ENCODE data around the gene SIRT6. TPM values are rescaled to one million over a fixed set of nuclear protein-coding genes. Genes with fewer than 3 reads are reported as not detected.

The SIRT6 gene
- total RNA-seq, 1 donor = 14.7 TPM

GRCh38 chr19:4210166-4210731 is 27.9 kb upstream of the SIRT6 start:
- TF ChIP-seq CTCF (IDR thresholded peaks at IDR 0.05; ENCODE audit: insufficient read depth, low read length) = no peak
- no peak for DNase-seq (ENCODE audit: low read depth)
- H3K4me3 ChIP-seq (ENCODE audit: low read depth, low read length) = no peak overlapping the region

GRCh38 chr19:4208385-4209094 is 26.2 kb upstream of the SIRT6 start:
- TF ChIP-seq CTCF (IDR thresholded peaks at IDR 0.05; ENCODE audit: insufficient read depth, low read length) = peak; percentile 58
- no peak for DNase-seq (ENCODE audit: low read depth)
- no peak overlapping the region for H3K4me3 ChIP-seq (ENCODE audit: low read depth, low read length)

GRCh38 chr19:4206818-4207484 is 24.6 kb upstream of the SIRT6 start:
- no peak overlapping the region for H3K4me3 ChIP-seq (ENCODE audit: low read depth, low read length)
- peak; percentile 43 for TF ChIP-seq CTCF (IDR thresholded peaks at IDR 0.05; ENCODE audit: insufficient read depth, low read length)
- DNase-seq (ENCODE audit: low read depth) = peak; percentile 50

GRCh38 chr19:4201798-4202197 is 19.4 kb upstream of the SIRT6 start:
- TF ChIP-seq CTCF (IDR thresholded peaks at IDR 0.05; ENCODE audit: insufficient read depth, low read length) = no peak
- no peak for DNase-seq (ENCODE audit: low read depth)
- H3K4me3 ChIP-seq (ENCODE audit: low read depth, low read length) = no peak overlapping the region

GRCh38 chr19:4200940-4201542 is 18.7 kb upstream of the SIRT6 start:
- no peak for DNase-seq (ENCODE audit: low read depth)
- H3K4me3 ChIP-seq (ENCODE audit: low read depth, low read length) = no peak overlapping the region
- no peak for TF ChIP-seq CTCF (IDR thresholded peaks at IDR 0.05; ENCODE audit: insufficient read depth, low read length)

GRCh38 chr19:4199699-4200293 is 17.4 kb upstream of the SIRT6 start:
- no peak overlapping the region for H3K4me3 ChIP-seq (ENCODE audit: low read depth, low read length)
- no peak for DNase-seq (ENCODE audit: low read depth)

More at GRCh38 chr19:4199699-4200293, 17.4 kb upstream of the SIRT6 start:
- TF ChIP-seq CTCF (IDR thresholded peaks at IDR 0.05; ENCODE audit: insufficient read depth, low read length) = no peak
